ENCODE data around the gene KCNIP1.

DNA sequence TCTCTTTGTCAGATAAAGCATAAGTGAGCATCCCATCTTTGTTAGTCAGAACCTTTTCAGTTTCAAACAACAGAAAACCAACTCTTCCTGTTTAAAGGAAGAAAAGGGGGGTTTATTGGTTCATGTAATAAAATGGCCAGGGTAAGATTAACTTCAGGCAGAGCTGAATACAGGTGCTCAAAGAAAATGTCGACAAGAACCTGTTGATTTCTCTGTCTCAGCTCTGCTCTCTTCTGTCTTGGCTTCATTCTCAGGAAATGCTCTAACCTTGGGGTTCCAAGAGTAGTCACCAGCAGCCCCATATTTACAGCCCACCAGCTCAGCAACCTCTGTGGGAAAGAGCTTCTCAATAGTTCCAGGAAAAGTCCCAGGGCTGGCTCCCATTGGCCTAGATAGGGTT lies 25.2 kb downstream of the KCNIP1 start:
- TF ChIP-seq CTCF (conservative IDR thresholded peaks at IDR 0.05; ENCODE audit: low read depth, low read length) = no peak
- TF ChIP-seq EZH2phosphoT487 (IDR thresholded peaks at IDR 0.05; ENCODE audit: borderline replicate concordance, low read length) = no peak
- TF ChIP-seq EZH2 (IDR thresholded peaks at IDR 0.05; ENCODE audit: low read length, unreplicated experiment) = no peak

Measured in PC-3 (cell line).